Neural progenitor cell (in vitro differentiated cells): ENCODE results near the gene PRDM5.

Experiments
- CTCF ChIP-seq: fragments of 200-600 bp; sonication (generic); IDR thresholded peaks from 2 replicates; pipeline ENCODE4 v1.5.1; 2017; ENCODE audit warnings: antibody characterized with exemption, mild to moderate bottlenecking
- EZH2 ChIP-seq: fragments of 200-600 bp; sonication (generic); IDR thresholded peaks from 2 replicates; pipeline ENCODE4 v1.6.1; 2017; ENCODE audit warnings: antibody characterized with exemption, mild to moderate bottlenecking, moderate library complexity

GRCh38 chr4:120921456-120922380 lies 808 bp downstream of the PRDM5 start:
- TF ChIP-seq CTCF (no peak), EZH2 (no peak)
